Loucy (cell line): ENCODE measurements around the gene SYCP2L.

Source experiments
- H2AFZ ChIP-seq: fragments of 200-600 bp; sonication (generic); 2 replicates; pipeline ENCODE4 v1.6.0; 2016; ENCODE audit warnings: antibody characterized with exemption, mild to moderate bottlenecking, low read length, moderate library complexity
- H3F3A ChIP-seq: fragments of 200-600 bp; 2 replicates; pipeline ENCODE4 v1.6.0; 2016; ENCODE audit warnings: antibody characterized with exemption, low read depth, mild to moderate bottlenecking
- H3K27me3 ChIP-seq: fragments of 200-600 bp; sonication (generic); 2 replicates; pipeline ENCODE4 v1.6.1; 2014; ENCODE audit warnings: low read length, mild to moderate bottlenecking; ENCODE audit not compliant: insufficient read depth, poor library complexity, severe bottlenecking
- H3K36me3 ChIP-seq: fragments of 200-600 bp; sonication (generic); 2 replicates; pipeline ENCODE4 v1.6.1; 2016; ENCODE audit warnings: low read length; ENCODE audit not compliant: insufficient read depth
- H3K4me1 ChIP-seq: fragments of 200-600 bp; sonication (generic); 2 replicates; pipeline ENCODE4 v1.5.1; 2014; ENCODE audit warnings: low read length, mild to moderate bottlenecking; ENCODE audit not compliant: insufficient read depth, poor library complexity, severe bottlenecking
- H3K4me2 ChIP-seq: fragments of 200-600 bp; sonication (generic); 2 replicates; pipeline ENCODE4 v1.6.0; 2014; ENCODE audit warnings: antibody characterized with exemption, low read length, low read depth, mild to moderate bottlenecking; ENCODE audit not compliant: poor library complexity, severe bottlenecking
- H3K4me3 ChIP-seq: fragments of 200-600 bp; sonication (generic); 2 replicates; pipeline ENCODE4 v1.5.1; 2014; ENCODE audit warnings: low read length, mild to moderate bottlenecking, mixed read lengths; ENCODE audit not compliant: poor library complexity, severe bottlenecking
- H3K79me2 ChIP-seq: fragments of 200-600 bp; sonication (generic); 2 replicates; pipeline ENCODE4 v1.6.1; 2014; ENCODE audit warnings: low read length; ENCODE audit not compliant: insufficient read depth
- H3K9ac ChIP-seq: fragments of 200-600 bp; sonication (generic); 2 replicates; pipeline ENCODE4 v1.6.0; 2014; ENCODE audit warnings: mild to moderate bottlenecking, low read depth, low read length, moderate library complexity; ENCODE audit not compliant: poor library complexity, severe bottlenecking
- H3K9me2 ChIP-seq: fragments of 200-600 bp; sonication (generic); replicated peaks from 2 replicates; pipeline ENCODE4 v1.6.1; 2016; ENCODE audit warnings: low read depth, low read length, mixed read lengths
- H3K9me3 ChIP-seq: fragments of 200-600 bp; sonication (generic); 2 replicates; pipeline ENCODE4 v1.6.1; 2014; ENCODE audit warnings: mild to moderate bottlenecking, antibody characterized with exemption, low read length, low read depth; ENCODE audit not compliant: insufficient read depth
- H4K20me1 ChIP-seq: fragments of 200-600 bp; sonication (generic); 2 replicates; pipeline ENCODE4 v1.6.0; 2014; ENCODE audit warnings: antibody characterized with exemption, low read length, mild to moderate bottlenecking; ENCODE audit not compliant: insufficient read depth, poor library complexity, severe bottlenecking
- EZH2phosphoT487 ChIP-seq: fragments of 200-600 bp; IDR thresholded peaks from 2 replicates; pipeline ENCODE4 v1.6.1; 2018; ENCODE audit warnings: antibody characterized with exemption, mild to moderate bottlenecking, moderate library complexity, borderline replicate concordance
- TF ChIP-seq, protein P1 (sequence below): fragments of 200-600 bp; sonication (generic); conservative IDR thresholded peaks from 2 replicates; pipeline ENCODE4 v1.5.1; 2014; ENCODE audit warnings: mild to moderate bottlenecking, antibody characterized with exemption, low read length

The SYCP2L gene

DNA sequence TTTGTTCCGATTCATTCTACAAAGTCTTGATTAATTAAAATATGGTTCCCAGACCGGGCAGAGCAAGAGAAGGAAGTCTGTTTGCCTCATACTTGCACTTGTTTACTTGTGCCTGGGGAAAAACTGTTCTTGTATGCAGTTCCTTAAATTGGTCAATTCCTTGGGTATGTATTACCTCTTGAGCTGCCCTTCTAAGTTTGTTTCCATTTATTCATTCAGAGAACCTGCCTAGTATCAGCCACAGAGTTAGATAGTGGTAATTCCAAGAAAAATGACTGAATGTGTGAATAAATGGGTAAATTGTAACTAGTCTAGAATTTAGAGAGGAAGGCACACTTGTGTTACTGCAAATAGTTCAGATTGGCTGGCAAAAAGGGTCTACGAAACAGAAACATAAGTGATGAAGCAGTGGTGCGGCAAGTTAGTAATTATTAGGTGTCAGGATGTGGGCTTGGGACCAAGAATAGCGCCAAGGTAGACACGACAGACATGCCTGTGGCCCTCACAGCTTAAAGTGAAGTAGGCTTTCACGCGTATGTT, 48.0 kb upstream of the SYCP2L start:
- H3K27me3 ChIP-seq: peaks cover 39% of the 10 kb centered on the region
- peak overlapping the region; percentile 28 for H3K9ac ChIP-seq
- peak overlapping the region; percentile 84 for H3K4me2 ChIP-seq
- peaks cover 16% of the 10 kb centered on the region for H3K4me1 ChIP-seq
- H3K9me2 ChIP-seq: no peaks in the 10 kb centered on the region
- H2AFZ ChIP-seq: peak overlapping the region; percentile 91
- H3K4me3 ChIP-seq: peak overlapping the region; percentile 70
- no peaks in the 10 kb centered on the region for H3K36me3 ChIP-seq
- no peaks in the 10 kb centered on the region for H4K20me1 ChIP-seq
- H3K9me3 ChIP-seq: no peaks in the 10 kb centered on the region
- H3F3A ChIP-seq: no peaks in the 10 kb centered on the region
- no peaks in the 10 kb centered on the region for H3K79me2 ChIP-seq
- no peak for TF ChIP-seq EZH2phosphoT487
- TF ChIP-seq, protein P1, sequence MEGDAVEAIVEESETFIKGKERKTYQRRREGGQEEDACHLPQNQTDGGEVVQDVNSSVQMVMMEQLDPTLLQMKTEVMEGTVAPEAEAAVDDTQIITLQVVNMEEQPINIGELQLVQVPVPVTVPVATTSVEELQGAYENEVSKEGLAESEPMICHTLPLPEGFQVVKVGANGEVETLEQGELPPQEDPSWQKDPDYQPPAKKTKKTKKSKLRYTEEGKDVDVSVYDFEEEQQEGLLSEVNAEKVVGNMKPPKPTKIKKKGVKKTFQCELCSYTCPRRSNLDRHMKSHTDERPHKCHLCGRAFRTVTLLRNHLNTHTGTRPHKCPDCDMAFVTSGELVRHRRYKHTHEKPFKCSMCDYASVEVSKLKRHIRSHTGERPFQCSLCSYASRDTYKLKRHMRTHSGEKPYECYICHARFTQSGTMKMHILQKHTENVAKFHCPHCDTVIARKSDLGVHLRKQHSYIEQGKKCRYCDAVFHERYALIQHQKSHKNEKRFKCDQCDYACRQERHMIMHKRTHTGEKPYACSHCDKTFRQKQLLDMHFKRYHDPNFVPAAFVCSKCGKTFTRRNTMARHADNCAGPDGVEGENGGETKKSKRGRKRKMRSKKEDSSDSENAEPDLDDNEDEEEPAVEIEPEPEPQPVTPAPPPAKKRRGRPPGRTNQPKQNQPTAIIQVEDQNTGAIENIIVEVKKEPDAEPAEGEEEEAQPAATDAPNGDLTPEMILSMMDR: no peak

DNA sequence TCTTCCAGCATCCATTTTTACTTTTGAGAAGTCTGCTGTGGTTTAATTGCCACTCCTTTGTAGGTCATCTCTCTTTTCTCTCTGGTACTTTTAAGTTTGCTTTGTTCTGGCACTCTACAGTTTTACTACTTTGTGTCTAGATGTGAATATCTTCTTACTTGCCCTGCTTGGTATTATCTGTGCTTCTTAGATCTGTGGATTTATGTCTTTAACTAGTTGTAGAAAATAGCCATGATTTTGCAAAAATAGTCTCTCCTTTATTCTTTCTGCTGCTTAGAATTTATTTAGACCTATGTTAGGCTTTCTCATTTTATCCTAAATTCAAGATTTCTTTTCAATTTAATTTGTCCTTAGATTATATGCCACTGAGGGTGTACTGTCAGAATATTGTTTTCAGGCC, 43.3 kb upstream of the SYCP2L start:
- Histone ChIP-seq H3K4me1 (peaks cover 5% of the 10 kb centered on the region), H4K20me1 (no peaks in the 10 kb centered on the region), H2AFZ (no peak overlapping the region), H3K4me2 (no peak overlapping the region), H3K4me3 (no peak overlapping the region), H3K9me2 (no peaks in the 10 kb centered on the region), H3F3A (no peaks in the 10 kb centered on the region), H3K27me3 (peaks cover 9% of the 10 kb centered on the region), H3K9me3 (no peaks in the 10 kb centered on the region), H3K36me3 (no peaks in the 10 kb centered on the region), H3K79me2 (no peaks in the 10 kb centered on the region), H3K9ac (no peak overlapping the region)
- no peak for TF ChIP-seq EZH2phosphoT487
- TF ChIP-seq, protein P1: no peak

DNA sequence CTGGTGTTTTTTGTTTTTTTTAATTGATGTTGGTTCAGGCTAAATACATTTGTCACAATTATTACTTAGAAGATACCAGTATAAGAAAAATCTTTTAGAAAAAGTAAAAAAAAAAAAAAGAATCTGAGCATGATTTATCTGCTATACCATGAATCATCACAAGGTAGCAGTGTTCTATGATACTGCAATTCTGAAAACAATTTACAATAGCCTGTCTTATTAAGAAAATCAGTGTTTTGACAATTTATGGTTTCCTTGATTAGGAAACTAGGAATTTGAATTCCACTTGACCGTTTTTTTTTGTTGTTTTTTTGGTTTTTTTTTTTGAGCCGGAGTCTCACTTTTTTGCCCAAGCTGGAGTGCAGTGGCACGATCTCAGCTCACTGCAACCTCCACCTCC, 39.2 kb upstream of the SYCP2L start:
- H3K9me2 ChIP-seq: no peaks in the 10 kb centered on the region
- no peaks in the 10 kb centered on the region for H3K27me3 ChIP-seq
- TF ChIP-seq, protein P1: peak; percentile 57
- TF ChIP-seq EZH2phosphoT487: no peak
- H3K4me1 ChIP-seq: no peaks in the 10 kb centered on the region
- no peak overlapping the region for H3K4me2 ChIP-seq
- no peak overlapping the region for H3K4me3 ChIP-seq
- H3K79me2 ChIP-seq: no peaks in the 10 kb centered on the region
- no peaks in the 10 kb centered on the region for H4K20me1 ChIP-seq
- no peaks in the 10 kb centered on the region for H3F3A ChIP-seq
- no peak overlapping the region for H3K9ac ChIP-seq
- H3K36me3 ChIP-seq: no peaks in the 10 kb centered on the region
- no peak overlapping the region for H2AFZ ChIP-seq
- H3K9me3 ChIP-seq: no peaks in the 10 kb centered on the region
